ENCODE data around the gene MAP3K2.
"Not testable (repeated sequence)": the region's sequence is repeated elsewhere in the genome, so short reads cannot be mapped to it uniquely, and the experiment has no call there.

The MAP3K2 gene

GRCh38 chr2:127379712-127380355, 7.9 kb downstream of the MAP3K2 start:
- no peak for DNase-seq

- no peak for DNase-seq
Observed at GRCh38 chr2:127378720-127379119, 9.1 kb downstream of the MAP3K2 start.

- DNase-seq, result no peak
Observed at GRCh38 chr2:127377262-127377661, 10.5 kb downstream of the MAP3K2 start.

GRCh38 chr2:127376257-127376656, 11.5 kb downstream of the MAP3K2 start:
- no peak for DNase-seq

- no peak for DNase-seq
Observed at GRCh38 chr2:127373362-127374083, 14.3 kb downstream of the MAP3K2 start.

- no peak for DNase-seq
Observed at GRCh38 chr2:127371037-127371436, 16.7 kb downstream of the MAP3K2 start.

GRCh38 chr2:127370010-127370409, 17.8 kb downstream of the MAP3K2 start:
- DNase-seq, result no peak

- peak; percentile 15 for DNase-seq
Observed at GRCh38 chr2:127365211-127365643, 22.5 kb downstream of the MAP3K2 start.

GRCh38 chr2:127362971-127363370, 24.8 kb downstream of the MAP3K2 start:
- no peak for DNase-seq

- DNase-seq, result peak; percentile 68
Observed at GRCh38 chr2:127361929-127362885, 25.6 kb downstream of the MAP3K2 start.

GRCh38 chr2:127360242-127360641, 27.5 kb downstream of the MAP3K2 start:
- DNase-seq, result no peak

GRCh38 chr2:127359520-127359919, 28.3 kb downstream of the MAP3K2 start:
- peak; percentile 56 for DNase-seq

GRCh38 chr2:127358971-127359370, 28.8 kb downstream of the MAP3K2 start:
- peak; percentile 10 for DNase-seq

GRCh38 chr2:127358044-127358443, 29.7 kb downstream of the MAP3K2 start:
- no peak for DNase-seq

GRCh38 chr2:127357591-127357990, 30.2 kb downstream of the MAP3K2 start:
- DNase-seq, result no peak

GRCh38 chr2:127356531-127356930, 31.2 kb downstream of the MAP3K2 start:
- no peak for DNase-seq

GRCh38 chr2:127355407-127356008, 32.3 kb downstream of the MAP3K2 start:
- peak; percentile 27 for DNase-seq

- DNase-seq, result not testable (repeated sequence)
Observed at GRCh38 chr2:127353873-127354676, 33.7 kb downstream of the MAP3K2 start.

GRCh38 chr2:127353223-127353622, 34.6 kb downstream of the MAP3K2 start:
- DNase-seq, result not testable (repeated sequence)

GRCh38 chr2:127351603-127352002, 36.2 kb downstream of the MAP3K2 start:
- DNase-seq, result no peak

GRCh38 chr2:127348426-127349000, 39.3 kb downstream of the MAP3K2 start:
- no peak for DNase-seq

Data from NCI-H69 (cell line).